GM15510 (cell line): Measurements from ENCODE around the gene MAN1A1.

ENCODE experiments used
- POLR2A ChIP-seq: IDR thresholded peaks from 3 replicates; pipeline ENCODE4 v1.6.1; 2011; ENCODE audit warnings: borderline replicate concordance; ENCODE audit not compliant: insufficient read length; ENCODE audit errors: extremely low read depth

Gene MAN1A1

GRCh38 chr6:119257726-119258125 is 91.8 kb downstream of the MAN1A1 start:
- TF ChIP-seq POLR2A, result no peak

DNA sequence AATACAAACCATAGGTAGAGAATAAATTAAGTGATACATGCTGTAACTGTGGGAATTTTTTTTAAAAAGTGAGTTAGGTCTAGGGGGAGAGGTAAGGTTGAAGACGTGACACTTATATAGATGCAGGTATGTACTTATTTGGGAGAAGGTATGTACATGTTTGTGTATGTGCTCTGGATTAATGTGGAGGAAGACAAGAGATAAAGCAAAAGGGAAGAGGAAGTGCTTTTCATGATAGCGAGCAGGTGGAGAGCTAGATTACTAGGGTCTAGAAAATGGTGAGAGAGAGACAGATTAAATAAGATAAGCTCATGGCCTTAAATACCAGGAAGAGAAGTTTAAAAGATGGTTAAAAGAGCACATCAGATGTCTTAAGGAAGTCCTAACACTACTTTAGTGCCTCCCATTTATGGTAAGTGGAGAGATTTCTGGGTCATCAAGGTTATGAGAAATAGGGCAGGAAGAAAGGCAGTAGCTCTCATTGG is 92.5 kb downstream of the MAN1A1 start:
- no peak for TF ChIP-seq POLR2A

GRCh38 chr6:119256392-119256791 is 93.2 kb downstream of the MAN1A1 start:
- no peak for TF ChIP-seq POLR2A

DNA sequence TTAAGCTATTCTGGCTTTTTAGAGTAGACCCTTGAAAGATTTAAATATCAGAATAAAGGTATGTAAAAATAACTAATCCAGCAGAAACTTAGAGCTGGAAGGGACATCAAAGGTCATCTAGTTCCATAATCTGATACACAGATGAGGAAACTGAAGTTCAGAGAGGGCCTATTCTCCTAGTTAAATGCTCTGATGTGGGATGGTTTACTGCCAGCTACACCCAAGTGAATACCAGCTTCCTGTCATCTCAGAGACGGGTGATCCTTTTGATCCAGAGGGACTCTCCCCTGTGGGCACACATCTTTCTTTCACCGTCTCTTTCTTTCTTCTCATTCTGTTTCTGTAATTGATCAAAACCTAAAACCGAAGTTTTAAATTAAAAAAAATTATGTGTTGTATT is 94.1 kb downstream of the MAN1A1 start:
- TF ChIP-seq POLR2A, result no peak

DNA sequence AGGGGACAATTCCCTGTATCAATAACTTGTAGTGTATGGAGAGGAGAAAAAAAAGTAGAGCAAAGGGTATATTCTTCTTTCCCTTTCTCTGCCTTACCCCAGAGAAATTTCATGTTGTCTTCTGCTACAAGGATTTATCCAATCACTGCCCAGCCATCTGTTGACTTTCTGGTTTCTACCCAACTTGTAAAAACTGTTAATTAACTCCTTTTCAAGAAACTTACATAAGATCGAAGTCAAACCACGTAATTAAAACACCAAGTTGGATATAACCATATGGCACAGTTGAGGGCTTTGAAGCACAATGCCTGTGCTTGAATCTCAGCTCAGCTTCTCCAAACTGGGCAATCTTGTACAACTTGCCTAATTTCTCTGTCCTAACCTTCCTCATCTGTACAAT is 99.5 kb downstream of the MAN1A1 start:
- TF ChIP-seq POLR2A, result no peak

- TF ChIP-seq POLR2A, result no peak
Measured at GRCh38 chr6:119249319-119249718, 100.2 kb downstream of the MAN1A1 start.

DNA sequence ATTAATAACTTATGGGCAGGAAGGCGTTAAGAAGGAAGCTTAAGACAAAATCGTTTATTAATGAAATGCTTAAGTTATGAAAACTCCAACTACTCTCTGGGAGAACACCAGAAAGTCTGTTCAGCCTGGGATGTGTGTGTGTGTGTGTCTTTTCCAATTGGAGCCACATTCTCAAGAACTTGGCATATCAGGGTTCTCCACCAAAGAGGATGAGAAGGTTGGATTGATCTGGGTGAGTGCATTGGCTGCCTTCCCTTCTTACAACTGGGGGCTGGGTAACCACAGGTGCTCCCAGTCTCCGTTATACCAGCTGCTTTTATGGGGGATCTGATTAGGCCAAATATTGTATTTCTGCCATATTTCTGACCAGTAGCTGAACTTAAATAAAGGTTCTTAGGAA is 102.1 kb downstream of the MAN1A1 start:
- TF ChIP-seq POLR2A, result no peak

DNA sequence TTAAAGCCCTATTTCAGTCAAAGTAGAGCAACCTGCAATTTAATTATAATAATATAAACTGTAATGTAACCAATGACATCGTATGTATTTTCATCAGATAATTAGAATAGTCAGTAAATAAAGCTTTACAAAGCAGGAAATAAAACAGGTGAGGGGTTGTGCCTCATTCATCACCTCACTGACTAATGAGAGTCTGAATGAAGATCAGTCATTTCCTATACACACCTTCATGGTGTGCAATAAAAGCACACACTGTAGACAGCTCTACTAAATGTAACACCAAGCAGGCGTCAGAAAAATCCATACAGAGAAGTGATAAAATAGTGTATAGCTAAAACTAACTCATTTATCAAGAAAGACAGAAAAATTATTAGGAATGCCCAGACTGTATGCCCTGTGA is 105.9 kb downstream of the MAN1A1 start:
- TF ChIP-seq POLR2A, result no peak

GRCh38 chr6:119243037-119243436 is 106.5 kb downstream of the MAN1A1 start:
- no peak for TF ChIP-seq POLR2A

- no peak for TF ChIP-seq POLR2A
Measured at GRCh38 chr6:119241540-119242309, 107.8 kb downstream of the MAN1A1 start.

DNA sequence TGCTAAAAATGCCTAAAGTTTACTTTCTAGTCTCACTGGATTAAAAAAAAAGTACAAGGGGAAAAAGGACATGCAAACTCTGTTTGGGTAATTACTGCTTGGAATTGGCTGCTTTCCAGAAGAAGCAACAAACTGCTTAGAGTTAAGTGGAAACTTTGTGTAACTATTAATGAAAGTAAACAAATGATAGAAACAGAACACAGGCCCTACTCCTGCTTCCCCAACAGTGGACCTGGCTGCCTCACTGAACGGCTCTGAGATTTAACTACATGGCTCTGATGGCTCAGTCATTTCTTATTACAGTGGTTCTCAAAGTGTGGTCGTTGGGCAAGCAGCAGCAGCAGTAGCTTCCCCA is 108.5 kb downstream of the MAN1A1 start:
- TF ChIP-seq POLR2A, result no peak

GRCh38 chr6:119240257-119241110 is 109.1 kb downstream of the MAN1A1 start:
- no peak for TF ChIP-seq POLR2A

DNA sequence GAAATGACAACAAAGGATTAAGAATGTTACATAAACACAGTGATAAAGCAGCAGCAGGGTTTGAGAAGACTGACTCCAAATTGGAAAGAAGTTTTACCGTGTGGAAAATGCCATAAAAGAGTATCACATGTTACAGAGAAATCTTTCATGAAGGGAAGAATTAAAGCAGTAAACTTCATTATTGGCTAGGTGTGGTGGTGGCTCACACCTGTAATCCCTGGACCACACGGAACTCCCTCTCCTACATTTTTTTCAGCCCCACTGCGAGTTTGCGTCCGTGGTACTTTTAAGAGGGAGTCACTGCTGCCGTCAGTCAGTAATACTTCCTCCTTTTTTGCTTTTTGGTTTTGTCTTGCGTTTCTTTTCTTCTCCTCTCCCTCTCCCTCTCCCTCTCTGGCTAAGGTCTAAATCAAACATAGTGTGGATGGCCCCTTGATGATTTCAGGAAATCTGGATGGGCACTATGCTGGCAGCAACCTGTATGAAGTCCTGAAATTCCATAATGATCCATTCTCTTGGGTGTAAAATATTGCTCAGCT is 112.3 kb downstream of the MAN1A1 start:
- no peak for TF ChIP-seq POLR2A

DNA sequence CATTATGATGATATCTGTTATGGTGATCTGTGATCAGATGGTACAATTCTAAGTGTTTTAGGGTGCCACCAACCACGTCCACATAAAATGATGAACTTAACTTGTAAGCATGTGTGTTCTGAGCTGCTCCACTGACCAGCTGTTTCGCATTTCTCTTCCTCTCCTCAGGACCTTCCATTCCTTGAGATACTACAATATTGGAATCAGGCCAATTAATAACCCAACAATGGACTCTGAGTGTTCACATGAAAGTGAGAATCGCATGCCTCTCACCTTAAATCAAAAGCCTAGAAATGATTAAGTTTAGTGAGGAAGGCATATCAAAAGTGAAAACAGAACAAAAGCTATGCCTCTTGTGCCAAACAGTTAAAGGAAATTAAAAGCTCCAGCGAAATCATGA is 114.6 kb downstream of the MAN1A1 start:
- no peak for TF ChIP-seq POLR2A

DNA sequence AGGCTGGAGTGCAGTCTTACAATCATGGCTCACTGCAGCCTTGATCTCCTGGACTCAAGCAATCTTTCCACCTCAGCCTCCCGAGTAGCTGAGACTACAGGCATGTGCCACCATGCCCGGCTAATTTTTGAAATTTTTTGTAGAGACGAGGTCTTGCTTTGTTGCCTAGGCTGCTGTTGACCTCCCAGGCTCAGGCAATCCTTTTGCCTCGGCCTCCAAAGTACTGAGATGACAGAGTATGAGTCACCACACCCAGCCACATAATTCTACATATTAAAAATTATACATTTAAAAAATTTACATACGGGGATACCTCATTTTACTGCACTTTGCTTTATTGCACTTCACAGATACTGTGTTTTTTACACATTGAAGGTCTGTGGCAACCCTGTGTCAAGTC is 115.1 kb downstream of the MAN1A1 start:
- no peak for TF ChIP-seq POLR2A
